GM12878 (cell line): ENCODE results near the gene RBMS3. TPM values are rescaled to one million over a fixed set of nuclear protein-coding genes. Genes with fewer than 3 reads are reported as not detected.
"Not testable (repeated sequence)": the region's sequence is repeated elsewhere in the genome, so short reads cannot be mapped to it uniquely, and the experiment has no call there.

Experiments
- ATAC-seq: fragments of 200-7000 bp; cut with Tn5 transposase; 3 replicates; pipeline ENCODE4 v1.9.1; 2020; ENCODE audit warnings: mild to moderate bottlenecking, moderate library complexity
- BruUV-seq: library from RNA; stranded (reverse); fragments of 400-500 nt; replicated peaks from 2 replicates; lab custom pipeline; 2021; lab: Mats Ljungman, UMichigan
- CTCF ChIA-PET: fragments of 300-600 bp; sonication (Branson Sonifier 250); formaldehyde crosslinking; extraction: SDS; loops from one replicate; lab custom pipeline; 2021; ENCODE audit warnings: inconsistent platforms; lab: Yijun Ruan, JAX
- POLR2A ChIA-PET: fragments of 350-600 bp; formaldehyde crosslinking; extraction: SDS; loops from one replicate; lab custom pipeline; 2021; ENCODE audit warnings: inconsistent platforms; lab: Charles Lee
- RAD21 ChIA-PET: fragments of 300-600 bp; sonication (Branson Sonifier 250); formaldehyde crosslinking; loops from one replicate; lab custom pipeline; 2023; ENCODE audit warnings: antibody characterized with exemption; ENCODE audit not compliant: unreplicated experiment; lab: Charles Lee
- SMC1A ChIA-PET: fragments of 300-600 bp; sonication (Branson Sonifier 250); formaldehyde crosslinking; loops from one replicate; lab custom pipeline; 2023; ENCODE audit not compliant: unreplicated experiment, uncharacterized antibody; lab: Charles Lee
- DNase-seq: peaks from one replicate; pipeline ENCODE4 v3.0.0-alpha.2; 2011; ENCODE audit warnings: low read depth, low spot score
- FAIRE-seq: peaks from 3 replicates; lab custom pipeline; 2011; peaks lifted over from hg19 to GRCh38; lab: Jason Lieb, UNC
- H2AFZ ChIP-seq: 2 replicates; pipeline ENCODE4 v1.6.0; 2011; ENCODE audit warnings: low read depth, low read length, control low read depth; ENCODE audit not compliant: control insufficient read depth
- H3K27ac ChIP-seq: 2 replicates; pipeline ENCODE4 v1.5.1; 2011; ENCODE audit warnings: control low read depth; ENCODE audit not compliant: control insufficient read depth, insufficient read depth
- H3K27me3 ChIP-seq, 2 experiments: replicated peaks in 1 of 2; 2 replicates each; pipeline versions ENCODE4 v1.6.0 to v1.6.1; 2011; ENCODE audit warnings: low read length in 1 of 2; ENCODE audit not compliant: control insufficient read depth in 2 of 2, insufficient read depth in 2 of 2
- H3K36me3 ChIP-seq, 2 experiments: 2 replicates each; pipeline ENCODE4 v1.5.1; 2011; ENCODE audit warnings: low read length in 1 of 2; ENCODE audit not compliant: control insufficient read depth in 2 of 2, insufficient read depth in 2 of 2
- H3K4me1 ChIP-seq: 2 replicates; pipeline ENCODE4 v1.6.1; 2011; ENCODE audit warnings: mild to moderate bottlenecking, low read length, moderate library complexity, mixed read lengths; ENCODE audit not compliant: control insufficient read depth, insufficient read depth
- H3K4me2 ChIP-seq: 2 replicates; pipeline ENCODE4 v1.6.0; 2011; ENCODE audit warnings: control low read depth; ENCODE audit not compliant: control insufficient read depth, insufficient read depth
- H3K4me3 ChIP-seq: fragments of 200-600 bp; sonication (generic); 2 replicates; pipeline ENCODE4 v1.5.1; 2016
- H3K79me2 ChIP-seq: 2 replicates; pipeline ENCODE4 v1.6.0; 2011; ENCODE audit warnings: low read length; ENCODE audit not compliant: control insufficient read depth, insufficient read depth
- H3K9ac ChIP-seq: 2 replicates; pipeline ENCODE4 v1.8.0; 2011; ENCODE audit warnings: low read length, control low read depth, mixed read lengths; ENCODE audit not compliant: control insufficient read depth, insufficient read depth
- H3K9me3 ChIP-seq: replicated peaks from 3 replicates; pipeline ENCODE4 v1.5.1; 2011; ENCODE audit warnings: mild to moderate bottlenecking, low read length; ENCODE audit not compliant: control insufficient read depth, insufficient read depth
- H4K20me1 ChIP-seq: 2 replicates; pipeline ENCODE4 v1.6.0; 2011; ENCODE audit not compliant: control insufficient read depth, insufficient read depth
- E2F4 ChIP-seq: IDR thresholded peaks from 2 replicates; pipeline ENCODE4 v1.6.1; 2012; ENCODE audit warnings: low read depth, low read length, improper control_type of control experiment
- NKRF ChIP-seq: fragments of 450-650 bp; conservative IDR thresholded peaks from 2 replicates; pipeline ENCODE4 v1.6.1; 2017; ENCODE audit warnings: mild to moderate bottlenecking, moderate library complexity
- SP1 ChIP-seq: IDR thresholded peaks from one replicate; pipeline ENCODE4 v1.6.1; 2011; ENCODE audit warnings: low read depth, low read length
- WGBS: methylation state at CpG from one replicate; pipeline ENCODE4 v1.1.6; 2016; ENCODE audit warnings: low lambda C conversion rate; ENCODE audit not compliant: insufficient replicate concordance, insufficient coverage; ENCODE audit errors: missing lambda C conversion rate; 5-methylcytosine and 5-hydroxymethylcytosine counted together
- in situ Hi-C: fragments of 300-500 bp; cut with MboI; formaldehyde crosslinking; loops from 9 replicates; pipeline ENCODE4 v1.14.3; 2018; ENCODE audit warnings: mixed read lengths
- intact Hi-C: fragments of 100-400 bp; cut with micrococcal nuclease; formaldehyde crosslinking; loops from one replicate; pipeline ENCODE4 v1.14.2; 2022; ENCODE audit not compliant: unreplicated experiment
- polyA plus RNA-seq, 11 experiments: library from polyadenylated mRNA; depleted of rRNA in 4 of 11; unstranded in 6 of 11; stranded (reverse) in 5 of 11; fragments of >200 nt; fragmentation: Nextera tagmentation in 4 of 11; fragmentation: Illumina TruSeq in 1 of 11; extraction: Ambion mirVana in 4 of 11; extraction: Trizol in 1 of 11; gene quantifications; 1 replicate in 1 of 11; 2 replicates in 10 of 11; pipeline versions ENCODE4 v1.2.1 to v1.2.3, GENCODE V29; 2011 to 2016; ENCODE audit warnings: inconsistent platforms in 2 of 11, missing spikeins in 2 of 11, low read depth in 1 of 11
- total RNA-seq, 4 experiments: library from RNA; depleted of rRNA in 3 of 4; stranded (reverse); fragments of >200 nt in 3 of 4; fragmentation: Illumina TruSeq in 1 of 4; extraction: Trizol in 1 of 4; gene quantifications; 2 replicates each; pipeline versions ENCODE4 v1.2.1 to v1.2.3, GENCODE V29; 2013 to 2021

The RBMS3 gene
- total and polyA plus RNA-seq, 10 of the 15 experiments (the other 5 are each of a cell fraction or from before 2014, with no cell fraction given), result 0.79 to 4.7 (median 3.1) TPM

- no peak for TF ChIP-seq E2F4
- no peak for TF ChIP-seq SP1
- TF ChIP-seq NKRF, result no peak
Observed at GRCh38 chr3:29392625-29393388, 111.9 kb downstream of the RBMS3 start (continued).

- in situ Hi-C loops, H3K9me3 ChIP-seq, H2AFZ ChIP-seq, DNase-seq, H3K4me3 ChIP-seq, H3K4me2 ChIP-seq, H3K36me3 ChIP-seq, BruUV-seq, H4K20me1 ChIP-seq, H3K4me1 ChIP-seq, CTCF ChIA-PET, H3K27me3 ChIP-seq, H3K9ac ChIP-seq, ATAC-seq, SMC1A ChIA-PET, H3K79me2 ChIP-seq, RAD21 ChIA-PET, intact Hi-C loops, H3K27ac ChIP-seq, FAIRE-seq, POLR2A ChIA-PET: not testable (repeated sequence)
- WGBS, result 57% methylated on average over 4 of the region's 4 CpGs
Observed at GRCh38 chr3:29393946-29394345, 113.1 kb downstream of the RBMS3 start.
